HCT116 (cell line): Measurements from ENCODE around the gene GNAS-AS1. TPM values are rescaled to one million over a fixed set of nuclear protein-coding genes. Genes with fewer than 3 reads are reported as not detected.

Experiments used
- ATAC-seq: fragments of 200-7000 bp; cut with Tn5 transposase; 2 replicates; pipeline ENCODE4 v1.9.1; 2020; ENCODE audit warnings: mild to moderate bottlenecking, moderate library complexity
- BruUV-seq: library from RNA; stranded (reverse); fragments of 400-500 nt; replicated peaks from 2 replicates; lab custom pipeline; 2021; lab: Mats Ljungman, UMichigan
- CTCF ChIA-PET: fragments of 300-600 bp; sonication (Branson Sonifier 250); formaldehyde crosslinking; loops from one replicate; lab custom pipeline; 2021; ENCODE audit warnings: antibody characterized with exemption; lab: Charles Lee
- POLR2A ChIA-PET: fragments of 300-600, 350-600 bp; sonication (Branson Sonifier 250); formaldehyde crosslinking; loops from one replicate; lab custom pipeline; 2021; ENCODE audit warnings: antibody characterized with exemption; lab: Charles Lee
- RAD21 ChIA-PET, 2 experiments: fragments of 300-600 bp; sonication (Branson Sonifier 250); formaldehyde crosslinking; loops; one replicate each; lab custom pipeline; 2023; ENCODE audit warnings: low total read pairs in 2 of 2; ENCODE audit not compliant: uncharacterized antibody in 2 of 2, unreplicated experiment in 2 of 2, low non-redundant PET in 1 of 2; lab: Charles Lee
- DNase-seq: peaks from one replicate; pipeline ENCODE4 v3.0.0-alpha.2; 2010; ENCODE audit warnings: low read depth, low spot score
- H2AFZ ChIP-seq: fragments of 200-600 bp; shearing (Covaris generic), sonication (generic); 2 replicates; pipeline ENCODE4 v1.6.1; 2017; ENCODE audit warnings: low read depth, mixed run types, mixed read lengths, antibody characterized with exemption, low read length; ENCODE audit not compliant: poor library complexity, severe bottlenecking
- H3K27ac ChIP-seq: 2 replicates; pipeline ENCODE4 v1.5.1; 2012; ENCODE audit warnings: low read depth, low read length
- H3K27me3 ChIP-seq: fragments of 200-600 bp; sonication (generic); 2 replicates; pipeline ENCODE4 v1.6.1; 2016; ENCODE audit warnings: mixed run types, low read length, mixed read lengths; ENCODE audit not compliant: insufficient read depth
- H3K36me3 ChIP-seq, 2 experiments: fragments of 200-500 bp in 1 of 2; fragments of 200-600 bp in 1 of 2; sonication (Bioruptor generic) in 1 of 2; sonication (generic) in 1 of 2; 2 replicates each; pipeline versions ENCODE4 v1.5.1 to v1.6.1; 2014 to 2016; ENCODE audit warnings: low read length in 2 of 2, inconsistent platforms in 1 of 2, mixed read lengths in 1 of 2, mixed run types in 1 of 2; ENCODE audit not compliant: insufficient read depth in 2 of 2, control insufficient read depth in 1 of 2
- H3K4me1 ChIP-seq, 2 experiments: fragments of 200-600 bp in 1 of 2; sonication (generic) in 1 of 2; 2 replicates each; pipeline versions ENCODE4 v1.5.1 to v1.6.1; 2012 to 2017; ENCODE audit warnings: low read length in 2 of 2, inconsistent platforms in 1 of 2, mild to moderate bottlenecking in 1 of 2, mixed read lengths in 1 of 2, mixed run types in 1 of 2, moderate library complexity in 1 of 2; ENCODE audit not compliant: insufficient read depth in 2 of 2, control insufficient read depth in 1 of 2
- H3K4me2 ChIP-seq: fragments of 200-600 bp; sonication (generic); 2 replicates; pipeline ENCODE4 v1.6.1; 2017; ENCODE audit warnings: mixed run types, low read length, mixed read lengths
- H3K4me3 ChIP-seq, 2 experiments: fragments of 200-600 bp in 1 of 2; sonication (generic) in 1 of 2; replicated peaks in 1 of 2; 2 replicates each; pipeline ENCODE4 v1.5.1; 2011 to 2016; ENCODE audit warnings: low read length in 2 of 2, control low read depth in 1 of 2, low read depth in 1 of 2, mild to moderate bottlenecking in 1 of 2, mixed read lengths in 1 of 2, mixed run types in 1 of 2
- H3K79me2 ChIP-seq: fragments of 200-600 bp; sonication (generic); 2 replicates; pipeline ENCODE4 v1.6.1; 2017; ENCODE audit warnings: mild to moderate bottlenecking, mixed run types, low read length, moderate library complexity, mixed read lengths; ENCODE audit not compliant: insufficient read depth
- H3K9ac ChIP-seq: fragments of 200-600 bp; sonication (generic); 2 replicates; pipeline ENCODE4 v1.6.1; 2016; ENCODE audit warnings: low read length, mixed read lengths
- H3K9me2 ChIP-seq: fragments of 200-600 bp; sonication (generic), shearing (Covaris generic); 2 replicates; pipeline ENCODE4 v1.6.1; 2017; ENCODE audit warnings: mixed run types, mild to moderate bottlenecking, moderate library complexity; ENCODE audit not compliant: insufficient read depth
- H3K9me3 ChIP-seq, 2 experiments: fragments of 200-500 bp in 1 of 2; fragments of 200-600 bp in 1 of 2; sonication (Bioruptor generic) in 1 of 2; sonication (generic) in 1 of 2; 2 replicates each; pipeline ENCODE4 v1.6.1; 2014 to 2017; ENCODE audit warnings: low read length in 2 of 2, mixed read lengths in 2 of 2, inconsistent platforms in 1 of 2, low read depth in 1 of 2, mild to moderate bottlenecking in 1 of 2, mixed run types in 1 of 2, moderate library complexity in 1 of 2; ENCODE audit not compliant: control insufficient read depth in 1 of 2, insufficient read depth in 1 of 2
- H4K20me1 ChIP-seq: fragments of 200-600 bp; sonication (generic), shearing (Covaris generic); 2 replicates; pipeline ENCODE4 v1.6.1; 2017; ENCODE audit warnings: mixed run types, mild to moderate bottlenecking, moderate library complexity; ENCODE audit not compliant: insufficient read depth
- CBX3 ChIP-seq: IDR thresholded peaks from 2 replicates; pipeline ENCODE4 v1.6.1; 2012; ENCODE audit warnings: low read depth
- CEBPB ChIP-seq: IDR thresholded peaks from 2 replicates; pipeline ENCODE4 v1.6.1; 2012; ENCODE audit warnings: low read depth
- ELF1 ChIP-seq: IDR thresholded peaks from 2 replicates; pipeline ENCODE4 v1.6.1; 2012; ENCODE audit warnings: low read depth, borderline replicate concordance
- EZH2 ChIP-seq: fragments of 200-600 bp; sonication (generic); IDR thresholded peaks from 2 replicates; pipeline ENCODE4 v1.6.1; 2017; ENCODE audit warnings: antibody characterized with exemption, mixed run types
- EZH2phosphoT487 ChIP-seq: fragments of 200-600 bp; IDR thresholded peaks from 2 replicates; pipeline ENCODE4 v1.6.1; 2018; ENCODE audit warnings: antibody characterized with exemption, borderline replicate concordance
- FOSL1 ChIP-seq: IDR thresholded peaks from 2 replicates; pipeline ENCODE4 v1.6.1; 2012; ENCODE audit warnings: low read depth
- JUND ChIP-seq: IDR thresholded peaks from 2 replicates; pipeline ENCODE4 v1.6.1; 2012
- MAX ChIP-seq: IDR thresholded peaks from 2 replicates; pipeline ENCODE4 v1.6.1; 2012
- POLR2A ChIP-seq: IDR thresholded peaks from 2 replicates; pipeline ENCODE4 v1.7.0; 2011; ENCODE audit warnings: borderline replicate concordance; ENCODE audit not compliant: insufficient read depth, insufficient read length; ENCODE audit errors: extremely low read depth
- POLR2AphosphoS5 ChIP-seq: IDR thresholded peaks from 2 replicates; pipeline ENCODE4 v1.6.1; 2011; ENCODE audit warnings: mild to moderate bottlenecking, low read depth, low read length, moderate library complexity
- REST ChIP-seq: IDR thresholded peaks from 2 replicates; pipeline ENCODE4 v1.6.1; 2012; ENCODE audit warnings: low read depth
- SIN3A ChIP-seq: IDR thresholded peaks from 2 replicates; pipeline ENCODE4 v1.6.1; 2012; ENCODE audit warnings: low read depth
- SP1 ChIP-seq: IDR thresholded peaks from 2 replicates; pipeline ENCODE4 v1.6.1; 2012; ENCODE audit warnings: low read depth
- SRF ChIP-seq: IDR thresholded peaks from 2 replicates; pipeline ENCODE4 v1.6.1; 2012; ENCODE audit warnings: low read depth
- TCF7L2 ChIP-seq: IDR thresholded peaks from 2 replicates; pipeline ENCODE4 v1.7.0; 2011; ENCODE audit warnings: borderline replicate concordance, inconsistent platforms; ENCODE audit not compliant: insufficient read depth, insufficient read length; ENCODE audit errors: extremely low read depth
- YY1 ChIP-seq: IDR thresholded peaks from 2 replicates; pipeline ENCODE4 v1.6.1; 2011; ENCODE audit warnings: low read length, low read depth, moderate library complexity, mild to moderate bottlenecking; ENCODE audit not compliant: insufficient replicate concordance; ENCODE audit errors: extremely low read depth
- ZBTB33 ChIP-seq: IDR thresholded peaks from 2 replicates; pipeline ENCODE4 v1.6.1; 2011; ENCODE audit warnings: mild to moderate bottlenecking, low read length, moderate library complexity; ENCODE audit not compliant: insufficient replicate concordance; ENCODE audit errors: extremely low read depth
- ZFX ChIP-seq: fragments of 450-650 bp; IDR thresholded peaks from 2 replicates; pipeline ENCODE4 v1.6.1; 2017
- ZNF274 ChIP-seq: fragments of 200-500 bp; sonication (Bioruptor generic); IDR thresholded peaks from 2 replicates; pipeline ENCODE4 v1.6.1; 2014; ENCODE audit warnings: mild to moderate bottlenecking, low read depth, low read length, inconsistent platforms
- intact Hi-C: fragments of 100-400 bp; cut with micrococcal nuclease; formaldehyde crosslinking; loops from 2 replicates; pipeline ENCODE4 v1.10.0; 2022
- total RNA-seq: library from RNA; stranded (reverse); gene quantifications from one replicate; pipeline ENCODE4 v1.2.1, GENCODE V29; 2021; ENCODE audit not compliant: unreplicated experiment
- TF ChIP-seq, protein P1 (sequence below), 3 experiments: fragments of 200-600 bp in 1 of 3; sonication (generic) in 1 of 3; IDR thresholded peaks in 2 of 3; conservative IDR thresholded peaks in 1 of 3; 2 replicates each; pipeline ENCODE4 v1.5.1; 2012 to 2017; ENCODE audit warnings: low read depth in 2 of 3, low read length in 2 of 3, antibody characterized with exemption in 1 of 3, borderline replicate concordance in 1 of 3, control low read depth in 1 of 3, mild to moderate bottlenecking in 1 of 3, mixed read lengths in 1 of 3, mixed run types in 1 of 3, moderate library complexity in 1 of 3; ENCODE audit not compliant: insufficient read depth in 1 of 3

Gene GNAS-AS1
- total RNA-seq, 1 experiment from 2014 or later: not detected

DNA sequence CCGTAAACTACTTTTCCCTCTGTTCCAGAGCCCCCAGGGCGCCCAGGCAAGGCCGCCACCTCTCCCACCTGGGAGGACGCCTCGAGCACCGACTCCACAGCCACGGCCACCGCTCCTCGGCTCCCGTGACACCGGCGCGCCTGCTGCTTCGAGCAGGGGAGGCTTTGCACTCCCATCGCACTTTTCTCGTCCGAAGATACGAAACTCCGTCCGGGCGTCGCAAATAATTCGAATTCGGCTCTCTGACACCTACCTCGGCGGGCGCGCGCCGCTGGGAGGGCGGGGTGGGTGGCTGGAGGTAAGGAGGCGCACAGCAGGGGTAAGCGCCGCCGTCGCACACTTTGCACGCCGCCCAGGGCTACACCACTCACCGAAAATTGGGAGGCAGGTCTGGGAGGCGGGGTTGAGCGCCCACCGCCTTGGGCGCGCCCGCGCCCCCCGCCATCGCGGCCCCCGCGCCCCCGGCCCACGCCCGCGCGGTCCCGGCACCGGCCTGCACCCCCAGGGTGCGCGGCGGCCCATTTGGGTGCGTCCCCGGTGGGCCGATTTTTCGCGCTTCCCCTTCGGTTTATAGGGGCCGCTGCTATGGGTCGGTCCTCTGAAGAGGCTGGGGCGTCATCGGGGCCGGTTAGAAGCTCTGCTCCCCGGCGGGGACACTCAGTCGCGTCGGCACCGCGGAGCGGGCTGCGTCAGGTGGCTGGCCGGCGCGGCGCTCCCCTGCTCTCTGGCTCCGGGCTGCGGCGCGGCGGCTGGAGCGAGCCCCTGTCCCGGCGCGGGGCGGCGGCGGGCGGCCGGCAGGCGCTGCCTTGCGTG, 38.0 kb upstream of the GNAS-AS1 start:
- BruUV-seq: no TSS peak
- no peaks in the 10 kb centered on the region for H3K9me3 ChIP-seq
- H3K27me3 ChIP-seq: no peaks in the 10 kb centered on the region
- RAD21 ChIA-PET: no interaction called here
- peak overlapping the region; percentile 79 for H3K9ac ChIP-seq
- no peaks in the 10 kb centered on the region for H3K9me2 ChIP-seq
- intact Hi-C loops: loop anchor here (10.0 kb wide), 1 partner anchor 234 kb away; the partner anchor contains the start of gene STX16
- H3K4me1 ChIP-seq: peaks cover 6 to 21% of the 10 kb centered on the region in 2 experiments
- no peaks in the 10 kb centered on the region for H3K36me3 ChIP-seq
- POLR2A ChIA-PET: no interaction called here
- no peak overlapping the region for H2AFZ ChIP-seq
- CTCF ChIA-PET: no interaction called here
- H3K4me3 ChIP-seq: peak overlapping the region; percentile 71
- DNase-seq (no peak), ATAC-seq (peak; percentile 64)
- H3K27ac ChIP-seq: peak overlapping the region; percentile 85
- H3K79me2 ChIP-seq: peaks cover 31% of the 10 kb centered on the region
- peaks cover 1% of the 10 kb centered on the region; the same call in 1 of the 2 replicates for H4K20me1 ChIP-seq
- H3K4me2 ChIP-seq: peak overlapping the region; percentile 80
- TF ChIP-seq CEBPB (no peak), ZBTB33 (no peak), ELF1 (no peak), MAX (peak; percentile 40), EZH2 (no peak), JUND (no peak), POLR2AphosphoS5 (peak; percentile 97), CBX3 (no peak), FOSL1 (no peak), EZH2phosphoT487 (no peak), SRF (peak; percentile 76), REST (no peak), YY1 (no peak), ZNF274 (no peak), TCF7L2 (peak; percentile 32), SP1 (peak; percentile 57), POLR2A (peak; percentile 97), SIN3A (peak; percentile 74), ZFX (no peak)
- TF ChIP-seq, protein P1, sequence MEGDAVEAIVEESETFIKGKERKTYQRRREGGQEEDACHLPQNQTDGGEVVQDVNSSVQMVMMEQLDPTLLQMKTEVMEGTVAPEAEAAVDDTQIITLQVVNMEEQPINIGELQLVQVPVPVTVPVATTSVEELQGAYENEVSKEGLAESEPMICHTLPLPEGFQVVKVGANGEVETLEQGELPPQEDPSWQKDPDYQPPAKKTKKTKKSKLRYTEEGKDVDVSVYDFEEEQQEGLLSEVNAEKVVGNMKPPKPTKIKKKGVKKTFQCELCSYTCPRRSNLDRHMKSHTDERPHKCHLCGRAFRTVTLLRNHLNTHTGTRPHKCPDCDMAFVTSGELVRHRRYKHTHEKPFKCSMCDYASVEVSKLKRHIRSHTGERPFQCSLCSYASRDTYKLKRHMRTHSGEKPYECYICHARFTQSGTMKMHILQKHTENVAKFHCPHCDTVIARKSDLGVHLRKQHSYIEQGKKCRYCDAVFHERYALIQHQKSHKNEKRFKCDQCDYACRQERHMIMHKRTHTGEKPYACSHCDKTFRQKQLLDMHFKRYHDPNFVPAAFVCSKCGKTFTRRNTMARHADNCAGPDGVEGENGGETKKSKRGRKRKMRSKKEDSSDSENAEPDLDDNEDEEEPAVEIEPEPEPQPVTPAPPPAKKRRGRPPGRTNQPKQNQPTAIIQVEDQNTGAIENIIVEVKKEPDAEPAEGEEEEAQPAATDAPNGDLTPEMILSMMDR (IDR thresholded peaks at IDR 0.05 in 2 of 3, conservative IDR thresholded peaks at IDR 0.05 in 1 of 3; ENCODE audit: borderline replicate concordance in 1 of 3, insufficient read depth in 1 of 3, low read depth in 2 of 3, low read length in 2 of 3): no peak
